WTC11 (cell line): ENCODE data around the gene ZNF736.

Source experiments
- CREB1 ChIP-seq: sonication (generic); formaldehyde crosslinking; IDR thresholded peaks from 2 replicates; pipeline ENCODE4 v1.8.0; 2023; ENCODE audit warnings: mild to moderate bottlenecking, missing genetic modification reagents
- MXD4 ChIP-seq: fragments of 250-450 bp; sonication (Bioruptor Pico); IDR thresholded peaks from 2 replicates; pipeline ENCODE4 v1.8.0; 2021; ENCODE audit warnings: mild to moderate bottlenecking, moderate library complexity, borderline replicate concordance
- NFYB ChIP-seq: sonication (generic); formaldehyde crosslinking; conservative IDR thresholded peaks from 2 replicates; pipeline ENCODE4 v1.8.0; 2022; ENCODE audit warnings: low read depth, missing genetic modification reagents
- TF ChIP-seq, protein P1 (sequence below): fragments of 200-600 bp; IDR thresholded peaks from 2 replicates; pipeline ENCODE4 v1.8.0; 2022; ENCODE audit warnings: antibody characterized with exemption
- TF ChIP-seq, protein P2 (sequence below): sonication (generic); formaldehyde crosslinking; IDR thresholded peaks from 2 replicates; pipeline ENCODE4 v1.8.0; 2023; ENCODE audit warnings: missing genetic modification reagents, mild to moderate bottlenecking, borderline replicate concordance
- TF ChIP-seq, protein P3 (sequence below): sonication (generic); formaldehyde crosslinking; IDR thresholded peaks from 2 replicates; pipeline ENCODE4 v1.8.0; 2022; ENCODE audit warnings: missing genetic modification reagents

DNA sequence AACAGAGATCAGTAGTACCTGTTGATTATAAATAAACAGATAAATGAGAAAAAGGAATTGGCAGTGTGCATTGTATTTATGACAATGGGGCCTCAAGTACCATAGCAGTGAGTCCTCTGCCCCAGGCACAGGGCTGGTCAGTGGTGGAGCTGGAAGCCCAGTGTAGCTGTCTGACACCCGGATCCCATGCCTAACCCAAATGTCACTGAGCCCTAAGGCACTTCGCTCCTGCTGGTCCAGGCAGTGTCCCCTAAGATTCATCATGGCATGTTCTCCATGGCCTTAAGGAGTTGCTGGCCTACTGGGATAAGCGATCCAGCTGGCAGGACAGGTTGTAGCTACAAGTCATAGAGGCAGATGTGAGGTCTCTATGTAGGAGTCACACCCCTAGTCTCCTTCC lies 3.3 kb upstream of the ZNF736 start:
- TF ChIP-seq NFYB (CRISPR knock-in tag): no peak
- TF ChIP-seq, protein P1, sequence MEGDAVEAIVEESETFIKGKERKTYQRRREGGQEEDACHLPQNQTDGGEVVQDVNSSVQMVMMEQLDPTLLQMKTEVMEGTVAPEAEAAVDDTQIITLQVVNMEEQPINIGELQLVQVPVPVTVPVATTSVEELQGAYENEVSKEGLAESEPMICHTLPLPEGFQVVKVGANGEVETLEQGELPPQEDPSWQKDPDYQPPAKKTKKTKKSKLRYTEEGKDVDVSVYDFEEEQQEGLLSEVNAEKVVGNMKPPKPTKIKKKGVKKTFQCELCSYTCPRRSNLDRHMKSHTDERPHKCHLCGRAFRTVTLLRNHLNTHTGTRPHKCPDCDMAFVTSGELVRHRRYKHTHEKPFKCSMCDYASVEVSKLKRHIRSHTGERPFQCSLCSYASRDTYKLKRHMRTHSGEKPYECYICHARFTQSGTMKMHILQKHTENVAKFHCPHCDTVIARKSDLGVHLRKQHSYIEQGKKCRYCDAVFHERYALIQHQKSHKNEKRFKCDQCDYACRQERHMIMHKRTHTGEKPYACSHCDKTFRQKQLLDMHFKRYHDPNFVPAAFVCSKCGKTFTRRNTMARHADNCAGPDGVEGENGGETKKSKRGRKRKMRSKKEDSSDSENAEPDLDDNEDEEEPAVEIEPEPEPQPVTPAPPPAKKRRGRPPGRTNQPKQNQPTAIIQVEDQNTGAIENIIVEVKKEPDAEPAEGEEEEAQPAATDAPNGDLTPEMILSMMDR: no peak
- TF ChIP-seq MXD4: no peak
- no peak for TF ChIP-seq CREB1 (CRISPR knock-in tag)
- TF ChIP-seq, protein P2, sequence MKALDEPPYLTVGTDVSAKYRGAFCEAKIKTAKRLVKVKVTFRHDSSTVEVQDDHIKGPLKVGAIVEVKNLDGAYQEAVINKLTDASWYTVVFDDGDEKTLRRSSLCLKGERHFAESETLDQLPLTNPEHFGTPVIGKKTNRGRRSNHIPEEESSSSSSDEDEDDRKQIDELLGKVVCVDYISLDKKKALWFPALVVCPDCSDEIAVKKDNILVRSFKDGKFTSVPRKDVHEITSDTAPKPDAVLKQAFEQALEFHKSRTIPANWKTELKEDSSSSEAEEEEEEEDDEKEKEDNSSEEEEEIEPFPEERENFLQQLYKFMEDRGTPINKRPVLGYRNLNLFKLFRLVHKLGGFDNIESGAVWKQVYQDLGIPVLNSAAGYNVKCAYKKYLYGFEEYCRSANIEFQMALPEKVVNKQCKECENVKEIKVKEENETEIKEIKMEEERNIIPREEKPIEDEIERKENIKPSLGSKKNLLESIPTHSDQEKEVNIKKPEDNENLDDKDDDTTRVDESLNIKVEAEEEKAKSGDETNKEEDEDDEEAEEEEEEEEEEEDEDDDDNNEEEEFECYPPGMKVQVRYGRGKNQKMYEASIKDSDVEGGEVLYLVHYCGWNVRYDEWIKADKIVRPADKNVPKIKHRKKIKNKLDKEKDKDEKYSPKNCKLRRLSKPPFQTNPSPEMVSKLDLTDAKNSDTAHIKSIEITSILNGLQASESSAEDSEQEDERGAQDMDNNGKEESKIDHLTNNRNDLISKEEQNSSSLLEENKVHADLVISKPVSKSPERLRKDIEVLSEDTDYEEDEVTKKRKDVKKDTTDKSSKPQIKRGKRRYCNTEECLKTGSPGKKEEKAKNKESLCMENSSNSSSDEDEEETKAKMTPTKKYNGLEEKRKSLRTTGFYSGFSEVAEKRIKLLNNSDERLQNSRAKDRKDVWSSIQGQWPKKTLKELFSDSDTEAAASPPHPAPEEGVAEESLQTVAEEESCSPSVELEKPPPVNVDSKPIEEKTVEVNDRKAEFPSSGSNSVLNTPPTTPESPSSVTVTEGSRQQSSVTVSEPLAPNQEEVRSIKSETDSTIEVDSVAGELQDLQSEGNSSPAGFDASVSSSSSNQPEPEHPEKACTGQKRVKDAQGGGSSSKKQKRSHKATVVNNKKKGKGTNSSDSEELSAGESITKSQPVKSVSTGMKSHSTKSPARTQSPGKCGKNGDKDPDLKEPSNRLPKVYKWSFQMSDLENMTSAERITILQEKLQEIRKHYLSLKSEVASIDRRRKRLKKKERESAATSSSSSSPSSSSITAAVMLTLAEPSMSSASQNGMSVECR (CRISPR knock-in tag): no peak
- TF ChIP-seq, protein P3, sequence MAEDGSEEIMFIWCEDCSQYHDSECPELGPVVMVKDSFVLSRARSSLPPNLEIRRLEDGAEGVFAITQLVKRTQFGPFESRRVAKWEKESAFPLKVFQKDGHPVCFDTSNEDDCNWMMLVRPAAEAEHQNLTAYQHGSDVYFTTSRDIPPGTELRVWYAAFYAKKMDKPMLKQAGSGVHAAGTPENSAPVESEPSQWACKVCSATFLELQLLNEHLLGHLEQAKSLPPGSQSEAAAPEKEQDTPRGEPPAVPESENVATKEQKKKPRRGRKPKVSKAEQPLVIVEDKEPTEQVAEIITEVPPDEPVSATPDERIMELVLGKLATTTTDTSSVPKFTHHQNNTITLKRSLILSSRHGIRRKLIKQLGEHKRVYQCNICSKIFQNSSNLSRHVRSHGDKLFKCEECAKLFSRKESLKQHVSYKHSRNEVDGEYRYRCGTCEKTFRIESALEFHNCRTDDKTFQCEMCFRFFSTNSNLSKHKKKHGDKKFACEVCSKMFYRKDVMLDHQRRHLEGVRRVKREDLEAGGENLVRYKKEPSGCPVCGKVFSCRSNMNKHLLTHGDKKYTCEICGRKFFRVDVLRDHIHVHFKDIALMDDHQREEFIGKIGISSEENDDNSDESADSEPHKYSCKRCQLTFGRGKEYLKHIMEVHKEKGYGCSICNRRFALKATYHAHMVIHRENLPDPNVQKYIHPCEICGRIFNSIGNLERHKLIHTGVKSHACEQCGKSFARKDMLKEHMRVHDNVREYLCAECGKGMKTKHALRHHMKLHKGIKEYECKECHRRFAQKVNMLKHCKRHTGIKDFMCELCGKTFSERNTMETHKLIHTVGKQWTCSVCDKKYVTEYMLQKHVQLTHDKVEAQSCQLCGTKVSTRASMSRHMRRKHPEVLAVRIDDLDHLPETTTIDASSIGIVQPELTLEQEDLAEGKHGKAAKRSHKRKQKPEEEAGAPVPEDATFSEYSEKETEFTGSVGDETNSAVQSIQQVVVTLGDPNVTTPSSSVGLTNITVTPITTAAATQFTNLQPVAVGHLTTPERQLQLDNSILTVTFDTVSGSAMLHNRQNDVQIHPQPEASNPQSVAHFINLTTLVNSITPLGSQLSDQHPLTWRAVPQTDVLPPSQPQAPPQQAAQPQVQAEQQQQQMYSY: no peak
